GM21786 (cell line): ENCODE data around the gene AFF2.

Experiments
- ATAC-seq: cut with Tn5 transposase; IDR thresholded peaks from one replicate; pipeline ENCODE4 v1.9.1; 2021; ENCODE audit not compliant: unreplicated experiment

The AFF2 gene

GRCh38 chrX:148535639-148536038 is 35.2 kb downstream of the AFF2 start:
- no peak for ATAC-seq

DNA sequence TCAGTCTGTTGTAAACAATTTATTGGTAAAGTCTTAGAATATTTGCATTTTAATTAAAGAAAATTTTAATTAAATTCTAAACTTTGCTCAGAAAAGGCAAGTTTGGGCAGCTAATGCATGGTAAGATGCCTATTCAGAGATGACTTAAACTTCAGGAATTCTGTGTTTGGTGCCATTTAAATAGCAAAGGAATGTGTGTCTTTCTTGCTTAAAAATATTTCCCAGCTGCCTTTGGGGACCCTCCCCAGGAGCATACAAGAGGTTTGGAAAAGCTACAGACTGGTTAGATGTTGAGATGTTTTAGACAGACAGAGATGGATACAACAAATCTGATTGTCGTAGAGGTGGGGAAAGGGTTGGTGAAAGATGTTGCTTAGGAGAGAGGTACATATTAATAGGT is 36.5 kb downstream of the AFF2 start:
- ATAC-seq: no peak

DNA sequence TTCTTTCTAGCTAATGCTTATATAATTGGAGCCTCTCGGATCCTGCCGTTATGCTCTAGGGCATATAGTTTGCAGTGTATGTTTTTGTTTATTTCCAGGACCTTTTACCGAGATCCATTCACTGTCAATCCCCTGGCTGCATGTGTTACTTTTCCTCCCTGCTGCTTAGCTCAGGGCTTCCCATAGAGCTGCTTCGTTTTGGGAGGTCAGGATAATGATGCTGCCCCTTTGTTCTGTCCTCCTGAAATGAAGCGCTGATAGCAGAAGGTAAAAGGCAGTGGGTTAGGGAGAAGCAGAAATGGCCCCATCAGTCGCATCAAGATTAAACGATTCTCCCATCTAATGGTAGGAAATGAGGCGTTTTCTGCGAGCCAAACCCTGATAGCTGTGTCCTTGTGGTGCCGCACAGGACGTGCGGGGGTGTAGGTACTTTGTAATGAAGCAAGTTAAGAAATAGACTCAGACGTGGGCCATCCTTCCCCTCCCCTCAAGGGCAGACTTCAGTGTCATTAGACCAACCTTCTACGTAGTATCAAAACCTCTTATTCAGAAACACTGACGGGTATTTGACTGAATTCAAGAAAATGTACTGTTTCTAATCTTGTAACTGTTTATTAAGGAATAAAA is 37.3 kb downstream of the AFF2 start:
- no peak for ATAC-seq

DNA sequence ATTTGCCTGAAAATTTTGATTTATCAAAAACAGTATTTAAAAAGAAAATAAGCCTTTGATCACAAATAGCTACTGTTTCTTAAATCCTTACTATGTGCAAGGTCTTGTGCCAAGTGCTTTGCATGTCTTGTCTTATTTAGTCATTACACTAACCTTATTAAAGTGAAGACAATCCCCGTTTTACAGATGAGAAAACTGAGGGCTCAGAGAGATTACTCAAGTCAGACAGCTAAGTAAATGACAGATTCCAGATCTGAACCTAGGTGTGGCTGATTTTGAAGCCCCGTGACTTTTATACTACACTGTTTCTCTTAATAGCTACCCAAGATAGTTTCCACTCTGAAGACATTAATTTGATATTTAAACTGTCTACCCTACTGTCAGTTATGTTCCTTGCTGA is 38.2 kb downstream of the AFF2 start:
- no peak for ATAC-seq

GRCh38 chrX:148540114-148540513 is 39.7 kb downstream of the AFF2 start:
- no peak for ATAC-seq

- ATAC-seq: no peak
Observed at GRCh38 chrX:148540671-148541583, 40.5 kb downstream of the AFF2 start.

- ATAC-seq: no peak
Observed at GRCh38 chrX:148541584-148541940, 41.1 kb downstream of the AFF2 start.

GRCh38 chrX:148542481-148543255 is 42.3 kb downstream of the AFF2 start:
- no peak for ATAC-seq

DNA sequence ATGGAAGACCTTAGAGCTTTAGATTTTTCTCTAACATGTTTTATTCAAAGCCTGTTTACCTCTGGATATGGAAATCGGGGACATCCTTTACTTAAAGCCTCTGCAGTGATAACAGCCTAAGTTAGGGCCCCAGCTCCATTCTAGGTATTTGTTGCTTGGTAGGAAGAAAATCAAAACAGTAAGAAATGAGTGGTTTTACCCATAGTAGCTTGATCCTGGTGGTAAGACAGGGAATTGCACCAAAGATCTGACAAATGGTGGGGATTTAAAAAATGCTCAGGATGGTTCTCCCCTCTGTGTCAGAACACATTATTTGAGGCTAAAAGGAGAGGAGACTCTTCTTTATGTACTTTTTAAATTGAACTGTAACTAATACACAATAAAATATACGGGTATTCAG is 52.4 kb downstream of the AFF2 start:
- no peak for ATAC-seq

- no peak for ATAC-seq
Observed at GRCh38 chrX:148555101-148555500, 54.7 kb downstream of the AFF2 start.

- no peak for ATAC-seq
Observed at GRCh38 chrX:148555571-148556243, 55.3 kb downstream of the AFF2 start.

- no peak for ATAC-seq
Observed at GRCh38 chrX:148556498-148556897, 56.1 kb downstream of the AFF2 start.

DNA sequence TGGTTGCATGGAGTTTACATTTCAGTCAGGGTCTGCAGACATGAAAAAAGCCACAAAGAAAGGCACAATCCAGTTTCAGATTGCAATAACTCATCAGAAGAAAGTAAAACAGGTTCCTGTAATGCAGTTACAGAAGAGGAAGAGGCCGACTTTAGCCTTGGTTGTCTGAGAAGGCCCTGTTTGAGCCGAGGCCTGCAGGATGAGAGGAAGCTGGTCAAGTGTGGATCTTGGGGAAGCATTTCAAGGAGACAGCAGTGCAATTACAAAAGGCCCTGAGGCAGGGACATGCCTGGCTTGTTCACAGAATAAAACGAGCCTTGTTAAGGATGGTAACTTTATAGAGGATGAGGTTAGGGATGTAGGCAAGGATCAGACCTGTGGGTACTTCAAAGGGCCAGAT is 62.4 kb downstream of the AFF2 start:
- ATAC-seq: no peak

DNA sequence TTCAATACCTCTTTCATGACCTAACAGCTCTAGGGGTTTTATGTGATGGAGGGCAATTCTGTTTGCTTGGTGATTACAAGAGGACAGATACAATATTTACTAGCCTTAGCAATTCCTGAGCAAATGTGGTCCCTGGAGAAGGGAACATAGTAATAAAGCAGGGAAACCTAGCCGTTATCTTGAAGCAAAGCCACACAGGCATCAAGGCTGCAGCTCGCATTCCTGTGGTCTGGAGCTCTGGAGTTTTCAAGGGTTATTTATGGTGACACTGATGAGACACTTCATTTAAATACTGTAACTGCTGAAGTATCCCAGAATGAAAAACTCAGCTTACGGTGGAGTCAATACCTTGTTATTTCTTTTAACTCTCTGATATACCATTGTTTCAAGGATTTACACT is 66.8 kb downstream of the AFF2 start:
- no peak for ATAC-seq

DNA sequence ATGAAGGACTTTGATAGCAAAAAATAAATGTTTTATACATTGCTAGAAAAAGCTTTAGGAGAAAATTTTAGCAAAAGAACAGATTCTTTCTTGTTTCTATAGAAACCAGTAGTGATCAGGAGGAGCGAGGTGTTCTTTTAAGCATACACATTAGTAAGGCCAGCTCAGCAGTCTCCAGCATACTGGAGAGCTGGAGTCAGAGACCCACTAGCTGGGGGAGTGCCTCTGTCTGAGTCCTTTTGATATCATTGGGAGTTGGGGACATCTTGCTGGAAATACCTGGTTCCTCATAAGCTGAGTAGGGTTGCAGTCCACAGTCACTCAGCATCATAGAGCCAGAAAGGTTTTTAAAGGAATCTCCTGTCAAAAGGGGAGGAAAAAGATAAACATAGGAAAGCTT is 67.4 kb downstream of the AFF2 start:
- no peak for ATAC-seq

DNA sequence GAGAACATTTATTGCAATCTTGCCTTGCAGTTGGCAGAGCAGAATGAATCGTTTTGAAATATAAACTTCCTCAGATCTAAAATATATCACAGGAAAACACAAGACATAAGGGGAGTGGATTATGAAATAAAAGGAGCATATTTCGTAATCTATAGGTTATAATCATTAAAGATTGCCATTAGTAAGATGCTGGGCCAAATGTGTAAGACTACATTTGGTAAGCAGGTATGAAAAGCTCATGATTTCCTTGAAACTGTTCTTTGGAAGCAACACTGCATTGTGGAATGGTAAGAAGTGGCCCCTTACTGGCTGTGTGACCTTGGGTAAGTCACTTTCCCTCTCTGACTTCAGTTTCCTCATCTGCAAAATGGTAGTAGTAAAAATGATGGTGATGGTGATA is 68.3 kb downstream of the AFF2 start:
- ATAC-seq: no peak

- ATAC-seq: no peak
Observed at GRCh38 chrX:148572337-148572736, 71.9 kb downstream of the AFF2 start.

DNA sequence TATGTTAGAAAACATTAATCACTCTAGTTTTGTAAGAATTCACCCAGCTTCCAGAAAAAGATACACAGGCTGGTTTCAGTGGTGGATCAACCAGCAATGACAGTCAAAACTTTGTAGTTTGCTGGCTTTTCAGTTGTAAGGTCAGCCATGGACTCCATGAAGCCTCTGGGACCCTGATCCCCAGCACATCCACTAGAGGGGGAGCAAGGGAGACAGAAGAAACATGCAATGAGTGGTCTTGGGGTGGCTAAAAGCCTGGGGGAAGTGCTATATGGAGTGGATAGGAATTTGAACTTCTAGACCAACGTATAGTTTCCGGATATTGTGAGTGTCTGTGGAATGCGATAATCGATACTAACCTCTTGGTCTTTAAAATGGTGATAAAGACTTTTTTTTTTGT is 72.7 kb downstream of the AFF2 start:
- ATAC-seq: no peak

GRCh38 chrX:148574237-148574973 is 74.0 kb downstream of the AFF2 start:
- no peak for ATAC-seq

DNA sequence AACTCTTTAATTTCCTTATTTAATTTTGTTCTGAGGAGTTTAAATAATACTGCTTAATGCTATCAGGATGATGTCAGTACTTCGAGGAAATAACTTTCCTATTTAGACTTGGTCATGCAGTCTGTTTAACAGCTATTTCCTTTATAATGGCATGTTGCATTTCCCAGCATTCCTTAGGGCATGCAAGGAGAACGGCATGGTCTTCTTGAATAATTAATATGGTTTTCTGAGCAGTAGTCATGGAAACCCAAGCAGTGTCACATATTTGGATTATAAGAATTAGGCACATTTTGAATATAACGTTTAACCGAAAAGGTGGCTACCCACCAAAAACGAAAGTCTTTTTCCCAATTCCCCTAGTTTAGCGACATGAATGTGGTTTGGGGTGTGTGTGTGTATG is 76.0 kb downstream of the AFF2 start:
- ATAC-seq: no peak

DNA sequence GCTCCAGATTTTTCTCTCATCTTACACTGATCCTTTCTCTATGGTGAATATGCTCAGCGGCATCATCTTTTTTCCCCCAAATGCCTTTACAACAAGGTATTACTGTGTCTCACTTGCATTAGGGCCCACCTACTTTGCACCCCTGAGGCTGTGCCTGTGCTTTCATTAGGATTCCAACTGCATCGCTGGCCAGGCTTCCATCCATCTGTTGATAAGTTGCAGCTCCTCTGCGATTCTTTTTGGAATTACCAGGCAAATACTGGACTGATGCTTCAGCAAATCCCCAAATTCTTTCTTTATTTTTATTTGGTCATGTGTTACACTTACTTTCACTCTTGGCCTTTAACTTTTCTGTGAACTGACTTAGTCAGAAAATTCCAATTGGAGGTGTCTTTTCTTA is 77.3 kb downstream of the AFF2 start:
- ATAC-seq: no peak
